Nephron (organoid): ENCODE measurements around the gene MN1.
A peak's percentile ranks its signal among the peaks of the same experiment; 100 is the strongest.

Experiments used
- H3K27ac Mint-ChIP-seq, 3 experiments: 2 replicates each; pipeline ENCODE4 v1.8.0; 2020; ENCODE audit warnings: mixed read lengths in 3 of 3, mild to moderate bottlenecking in 2 of 3, moderate library complexity in 1 of 3
- H3K27me3 Mint-ChIP-seq: 2 replicates; pipeline ENCODE4 v1.8.0; 2021; ENCODE audit warnings: low read depth, mild to moderate bottlenecking, moderate library complexity, mixed read lengths
- H3K36me3 Mint-ChIP-seq: 2 replicates; pipeline ENCODE4 v1.8.0; 2020; ENCODE audit warnings: low read depth, mixed read lengths
- H3K4me1 Mint-ChIP-seq: 2 replicates; pipeline ENCODE4 v1.8.0; 2020; ENCODE audit warnings: mixed read lengths
- H3K4me3 Mint-ChIP-seq, 3 experiments: 2 replicates each; pipeline ENCODE4 v1.8.0; 2020; ENCODE audit warnings: mild to moderate bottlenecking in 3 of 3, mixed read lengths in 3 of 3, moderate library complexity in 2 of 3
- H3K9me3 Mint-ChIP-seq: 2 replicates; pipeline ENCODE4 v1.8.0; 2020; ENCODE audit warnings: mixed read lengths
- CTCF ChIP-seq, 3 experiments: fragments of 200-600 bp; sonication (generic); IDR thresholded peaks; one replicate each; pipeline ENCODE4 v1.5.0; 2021; ENCODE audit warnings: antibody characterized with exemption in 3 of 3; ENCODE audit not compliant: unreplicated experiment in 3 of 3

MN1 gene

GRCh38 chr22:27777128-27777527 is 24.4 kb downstream of the MN1 start:
- Mint-ChIP-seq H3K36me3 (peaks cover 18% of the 10 kb centered on the region), H3K27me3 (no peaks in the 10 kb centered on the region), H3K27ac (peak overlapping the region; percentile 20 to 83 (median 37)), H3K4me1 (peaks cover 65% of the 10 kb centered on the region), H3K9me3 (peaks cover 2% of the 10 kb centered on the region), H3K4me3 (no peak overlapping the region)
- no peak for TF ChIP-seq CTCF (IDR thresholded peaks at IDR 0.05; ENCODE audit: unreplicated experiment in 3 of 3)

- Mint-ChIP-seq H3K27ac (peak overlapping the region; percentile 20 to 83 (median 37)), H3K36me3 (peaks cover 18% of the 10 kb centered on the region), H3K4me1 (peaks cover 67% of the 10 kb centered on the region), H3K4me3 (peak overlapping the region; percentile 10 to 43 (median 14)), H3K9me3 (peaks cover 2% of the 10 kb centered on the region), H3K27me3 (no peaks in the 10 kb centered on the region)
- no peak for TF ChIP-seq CTCF (IDR thresholded peaks at IDR 0.05; ENCODE audit: unreplicated experiment in 3 of 3)
Measured at GRCh38 chr22:27776650-27776958, 25.0 kb downstream of the MN1 start.

- peaks cover 2% of the 10 kb centered on the region for H3K9me3 Mint-ChIP-seq
- H3K27ac Mint-ChIP-seq = peak overlapping the region; percentile 68 to 83 (median 77)
- peak overlapping the region; percentile 51 to 69 (median 55) for H3K4me3 Mint-ChIP-seq
Measured at GRCh38 chr22:27775758-27776649, 25.6 kb downstream of the MN1 start.

GRCh38 chr22:27775087-27775698 is 26.4 kb downstream of the MN1 start:
- no peaks in the 10 kb centered on the region for H3K9me3 Mint-ChIP-seq
- H3K4me1 Mint-ChIP-seq = peaks cover 62% of the 10 kb centered on the region
- no peaks in the 10 kb centered on the region for H3K27me3 Mint-ChIP-seq
- peaks cover 12% of the 10 kb centered on the region for H3K36me3 Mint-ChIP-seq
- peak overlapping the region in 2 of 3 experiments; percentile 77 to 83 for H3K27ac Mint-ChIP-seq
- no peak for TF ChIP-seq CTCF (IDR thresholded peaks at IDR 0.05; ENCODE audit: unreplicated experiment in 3 of 3)
- no peak overlapping the region for H3K4me3 Mint-ChIP-seq

More at GRCh38 chr22:27775758-27776649, 25.6 kb downstream of the MN1 start:
- Mint-ChIP-seq H3K4me1 (peaks cover 67% of the 10 kb centered on the region), H3K27me3 (no peaks in the 10 kb centered on the region), H3K36me3 (peaks cover 18% of the 10 kb centered on the region)
- TF ChIP-seq CTCF (IDR thresholded peaks at IDR 0.05; ENCODE audit: unreplicated experiment in 3 of 3) = no peak

GRCh38 chr22:27774200-27774599 is 27.4 kb downstream of the MN1 start:
- TF ChIP-seq CTCF (IDR thresholded peaks at IDR 0.05; ENCODE audit: unreplicated experiment in 3 of 3) = no peak
- Mint-ChIP-seq H3K4me1 (peaks cover 63% of the 10 kb centered on the region), H3K9me3 (no peaks in the 10 kb centered on the region)

More at GRCh38 chr22:27774200-27774599, 27.4 kb downstream of the MN1 start:
- H3K4me3 Mint-ChIP-seq = no peak overlapping the region
- H3K27ac Mint-ChIP-seq = peak overlapping the region; percentile 50 to 62 (median 53)
- H3K27me3 Mint-ChIP-seq = no peaks in the 10 kb centered on the region
- peaks cover 11% of the 10 kb centered on the region for H3K36me3 Mint-ChIP-seq
